ELR (cell line): ENCODE measurements around the gene MYH9.

Experiments
- DNase-seq: peaks from one replicate; pipeline ENCODE4 v3.0.0-alpha.2; 2015; ENCODE audit warnings: low read depth

Gene MYH9

GRCh38 chr22:36367479-36367878 is 20.3 kb downstream of the MYH9 start:
- no peak for DNase-seq

- DNase-seq: no peak
Observed at GRCh38 chr22:36367066-36367465, 20.7 kb downstream of the MYH9 start.

GRCh38 chr22:36366291-36366708 is 21.5 kb downstream of the MYH9 start:
- peak; percentile 46 for DNase-seq

DNA sequence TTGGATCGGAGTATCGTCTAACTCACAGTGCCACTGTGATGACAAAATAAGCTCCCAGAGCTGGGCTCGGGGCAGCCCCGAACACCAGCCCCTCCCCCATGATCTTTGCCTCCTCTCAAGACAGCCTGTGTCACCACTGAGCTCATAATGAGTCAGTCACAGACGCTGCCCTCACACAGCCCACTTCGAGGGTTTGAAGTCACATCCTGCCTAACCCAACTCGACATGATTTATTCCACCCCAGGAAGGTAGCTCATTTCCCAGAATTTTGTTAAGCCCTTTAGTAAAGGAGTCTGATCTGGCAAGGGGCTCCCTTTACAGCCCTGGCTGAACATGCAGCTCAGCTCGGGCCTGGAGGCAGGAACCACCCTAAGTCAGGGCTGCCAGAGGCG is 22.8 kb downstream of the MYH9 start:
- DNase-seq: peak; percentile 100

DNA sequence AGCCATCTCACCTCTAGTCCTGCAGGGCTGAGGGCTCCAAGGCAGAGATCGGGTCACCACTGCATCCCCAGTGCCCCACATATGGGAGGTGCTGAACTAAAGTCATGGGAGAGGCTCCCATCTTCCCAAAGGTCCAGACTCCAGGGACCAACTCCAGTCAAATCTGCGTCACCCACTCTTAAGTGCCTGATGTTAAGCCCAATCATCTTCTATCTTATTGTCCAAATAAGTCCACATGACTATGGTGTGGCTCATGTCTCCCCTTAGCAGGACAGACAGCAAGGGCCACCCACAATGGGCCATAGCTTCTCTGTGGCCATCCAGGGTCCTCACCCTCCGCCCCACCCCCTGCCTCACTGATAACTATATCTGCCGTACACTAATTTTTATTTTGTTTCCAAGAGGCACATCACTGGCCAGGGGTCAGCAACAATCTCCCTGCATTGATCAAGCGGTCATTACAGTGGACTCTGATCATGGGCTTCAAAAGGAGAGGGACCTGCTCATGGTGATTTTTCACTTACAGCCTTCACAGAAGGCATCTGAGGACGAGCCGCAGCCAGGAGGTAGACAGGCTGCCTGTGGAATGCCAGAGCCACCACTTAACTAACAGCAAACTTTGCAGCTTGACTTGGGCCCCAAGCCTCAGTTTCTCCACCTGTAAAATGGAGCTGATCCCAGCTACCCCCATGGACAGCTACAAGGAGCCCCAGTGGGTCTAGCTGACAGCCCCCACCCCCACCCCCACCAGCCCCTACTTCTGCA is 23.3 kb downstream of the MYH9 start:
- DNase-seq: peak; percentile 41

DNA sequence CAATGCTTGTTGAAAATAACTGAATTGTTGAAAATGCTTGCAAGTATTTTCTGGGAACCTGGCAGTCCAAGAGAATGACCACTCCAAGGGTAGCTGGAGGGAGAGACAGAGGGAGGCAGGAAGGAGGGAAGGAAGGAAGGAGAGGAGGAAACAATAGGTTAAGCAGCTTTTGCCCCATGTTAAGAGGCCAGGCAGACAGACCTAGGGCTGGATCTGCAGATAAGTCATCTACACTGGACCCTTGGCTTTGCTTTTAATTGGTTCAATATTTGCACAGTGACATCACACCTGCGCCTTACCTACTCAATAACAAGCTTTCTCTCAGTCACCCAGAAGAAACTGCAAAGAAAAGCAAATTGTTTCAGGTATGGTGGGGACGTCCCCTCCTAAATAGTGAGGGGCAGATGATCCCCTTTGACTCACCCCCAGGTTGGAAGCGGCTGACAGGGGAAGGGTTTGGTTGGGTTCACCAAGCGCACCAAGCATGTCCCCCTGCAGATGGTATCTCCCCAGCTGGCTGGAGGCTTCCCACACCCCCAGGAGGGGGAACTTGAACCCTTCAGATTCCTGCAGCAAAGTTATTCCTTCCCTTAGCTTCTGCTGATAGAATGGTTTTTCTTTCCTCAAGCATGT is 24.3 kb downstream of the MYH9 start:
- DNase-seq: no peak

DNA sequence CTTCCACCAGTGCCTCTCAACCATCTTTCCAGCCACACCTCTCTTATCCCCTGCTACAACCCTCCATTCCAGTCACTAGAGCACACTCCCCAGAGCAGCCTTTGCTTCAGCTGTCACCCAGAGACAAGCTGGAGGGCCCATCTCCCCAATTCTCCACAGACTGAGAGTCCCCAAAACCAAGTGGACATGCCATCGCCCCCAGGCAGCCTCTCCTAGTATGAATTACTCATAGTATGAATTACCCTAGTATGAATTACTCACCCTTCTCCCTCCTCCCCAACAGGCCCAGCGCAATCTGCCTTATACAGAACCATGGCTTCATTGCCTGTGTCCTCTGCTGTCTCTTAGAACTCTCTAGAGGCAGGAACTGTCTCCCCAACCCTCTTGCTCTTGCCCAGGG is 24.8 kb downstream of the MYH9 start:
- peak; percentile 80 for DNase-seq

DNA sequence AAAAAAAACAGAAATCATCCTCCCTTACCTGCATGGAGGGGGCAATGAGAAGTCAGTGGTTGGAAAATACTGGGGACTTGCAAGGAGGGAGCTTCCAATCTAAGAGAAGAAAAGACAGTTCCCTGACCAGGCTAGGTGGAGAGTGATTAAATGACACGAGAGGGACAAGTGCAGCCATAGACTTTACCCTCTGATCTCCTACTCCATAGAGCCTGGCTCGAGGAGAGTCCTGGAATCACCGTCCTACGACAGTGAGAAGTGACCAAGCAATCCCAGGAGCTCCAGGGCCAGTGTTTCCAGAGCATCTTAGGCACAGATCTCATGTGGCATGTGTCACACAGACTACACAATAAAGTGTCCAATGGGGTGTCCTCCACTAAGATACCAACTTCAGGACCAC is 25.7 kb downstream of the MYH9 start:
- no peak for DNase-seq

GRCh38 chr22:36360871-36361383 is 26.8 kb downstream of the MYH9 start:
- DNase-seq: no peak

GRCh38 chr22:36360011-36360410 is 27.8 kb downstream of the MYH9 start:
- no peak for DNase-seq

- no peak for DNase-seq
Observed at GRCh38 chr22:36359470-36359996, 28.2 kb downstream of the MYH9 start.

DNA sequence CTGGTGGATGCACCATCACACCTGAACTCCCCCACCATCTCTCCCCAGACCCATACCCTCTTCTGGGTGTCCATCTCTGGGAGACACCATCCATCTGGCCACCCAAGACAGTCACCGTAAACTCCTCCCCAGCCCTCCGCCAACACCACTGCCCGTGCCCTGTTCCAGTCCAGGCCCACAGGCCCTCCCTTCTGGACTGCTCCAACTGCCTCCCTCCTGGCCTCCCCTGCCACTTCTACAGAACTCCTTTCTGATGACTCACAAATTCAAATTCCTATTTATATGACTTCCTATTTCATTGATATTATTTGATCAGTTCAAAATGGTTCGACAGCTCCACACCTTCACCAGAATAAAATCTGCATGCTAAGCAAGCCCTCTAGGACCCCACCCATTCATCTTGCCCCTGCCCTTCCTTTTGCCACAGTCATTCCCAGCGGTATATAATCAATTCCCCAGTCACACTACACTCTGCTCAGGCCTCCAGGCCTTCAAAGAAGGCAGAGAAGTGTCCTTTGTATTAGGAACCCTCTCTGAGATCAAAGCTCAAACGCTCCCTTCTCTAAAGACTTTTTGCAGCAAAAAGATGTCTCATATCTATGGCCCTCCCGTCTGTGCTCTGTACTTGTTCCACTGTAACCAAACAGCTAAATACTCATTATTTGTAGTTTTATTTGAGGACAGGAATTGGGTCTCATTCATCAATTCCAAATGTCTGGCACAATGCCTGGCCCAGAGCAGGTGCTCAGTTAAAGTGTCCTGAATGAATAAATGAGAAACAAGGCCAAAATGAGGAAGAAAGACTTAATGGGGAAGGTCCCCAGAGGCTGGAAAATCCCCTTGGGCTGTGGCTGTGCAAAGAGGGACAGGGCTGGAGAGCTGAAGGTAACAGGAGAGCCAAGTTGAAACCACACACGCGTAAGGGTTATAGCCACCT is 29.0 kb downstream of the MYH9 start:
- peak; percentile 81 for DNase-seq

- DNase-seq: peak; percentile 66
Observed at GRCh38 chr22:36356708-36357624, 30.8 kb downstream of the MYH9 start.

GRCh38 chr22:36355894-36356293 is 31.9 kb downstream of the MYH9 start:
- DNase-seq: no peak

- no peak for DNase-seq
Observed at GRCh38 chr22:36355362-36355761, 32.4 kb downstream of the MYH9 start.

GRCh38 chr22:36352803-36353507 is 34.8 kb downstream of the MYH9 start:
- no peak for DNase-seq

GRCh38 chr22:36351921-36352802 is 35.6 kb downstream of the MYH9 start:
- DNase-seq: no peak

- peak; percentile 74 for DNase-seq
Observed at GRCh38 chr22:36350751-36351594, 36.8 kb downstream of the MYH9 start.
